Activated CD8-positive, alpha-beta memory T cell treated with anti-CD3 and anti-CD28 coated beads, Interleukin-2, amount 10 ng/mL, durations not matched to agents 7 days and 5 days (primary cell): ENCODE results near the gene GCAT. TPM values are rescaled to one million over a fixed set of nuclear protein-coding genes. Genes with fewer than 3 reads are reported as not detected.

Source experiments
- ATAC-seq: fragments of 150-1000 bp; cut with Tn5 transposase; one replicate; pipeline ENCODE4 v1.10.0; 2021; ENCODE audit warnings: moderate library complexity
- CTCF ChIA-PET: fragments of 350-600 bp; sonication (Branson Sonifier 250); formaldehyde crosslinking; loops from one replicate; lab custom pipeline; 2021; ENCODE audit warnings: antibody characterized with exemption; lab: Charles Lee
- DNase-seq: peaks from one replicate; pipeline ENCODE4 v3.0.0-alpha.2; 2020
- H3K27ac Mint-ChIP-seq: one replicate; pipeline ENCODE4 v1.8.0; 2021; ENCODE audit warnings: mild to moderate bottlenecking, mixed read lengths
- H3K27me3 Mint-ChIP-seq: one replicate; pipeline ENCODE4 v1.8.0; 2021; ENCODE audit warnings: mixed read lengths
- H3K36me3 Mint-ChIP-seq: one replicate; pipeline ENCODE4 v1.8.0; 2021; ENCODE audit warnings: mild to moderate bottlenecking, mixed read lengths
- H3K4me1 Mint-ChIP-seq: one replicate; pipeline ENCODE4 v1.8.0; 2021; ENCODE audit warnings: mixed read lengths
- H3K4me3 Mint-ChIP-seq: one replicate; pipeline ENCODE4 v1.8.0; 2021; ENCODE audit warnings: mild to moderate bottlenecking, moderate library complexity, mixed read lengths
- H3K9me3 Mint-ChIP-seq: one replicate; pipeline ENCODE4 v1.8.0; 2022; ENCODE audit warnings: low read depth, mixed read lengths
- total RNA-seq, 2 experiments: library from RNA; stranded (reverse); gene quantifications; one replicate each; pipeline ENCODE4 v1.2.3, GENCODE V29; 2021

The GCAT gene
- total RNA-seq, 2 experiments from 2014 or later = 14.9 to 18.3 TPM

- ATAC-seq (no peak), DNase-seq (no peak)
- CTCF ChIA-PET = interaction anchor here (1.4 to 3.5 kb wide), 2 partner anchors 11 to 28 kb away, joined by 3 to 16 read pairs; no protein-coding TSS in a partner anchor
- Mint-ChIP-seq H3K27me3 (no peaks in the 10 kb centered on the region), H3K27ac (no peak overlapping the region), H3K9me3 (no peaks in the 10 kb centered on the region), H3K4me3 (no peak overlapping the region), H3K36me3 (peaks cover 16% of the 10 kb centered on the region), H3K4me1 (peaks cover 48% of the 10 kb centered on the region)
Observed at GRCh38 chr22:37846433-37846832, 38.7 kb downstream of the GCAT start.

DNA sequence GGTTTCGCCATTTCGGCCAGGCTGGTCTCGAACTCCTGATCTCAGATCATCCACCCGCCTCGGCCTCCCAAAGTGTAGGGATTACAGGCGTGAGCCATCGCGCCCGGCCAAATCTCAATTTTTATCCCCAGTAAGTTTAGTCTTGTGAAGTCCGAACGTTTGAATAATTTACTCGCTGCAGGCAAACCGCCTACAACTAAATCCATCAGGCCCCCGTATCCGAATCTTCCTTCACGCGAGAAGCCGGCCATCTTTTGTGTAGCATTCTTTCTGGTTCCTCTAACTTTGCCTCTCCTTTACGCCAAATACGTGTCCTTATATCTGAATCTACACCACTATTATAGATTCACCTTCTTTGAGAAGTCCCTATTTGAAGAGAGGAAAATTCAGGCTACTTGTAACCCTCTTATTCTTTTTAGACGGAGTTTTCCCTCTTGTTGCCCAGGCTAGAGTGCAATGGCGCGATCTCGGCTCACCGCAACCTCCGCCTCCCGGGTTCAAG lies 40.9 kb downstream of the GCAT start:
- DNase-seq = peak; percentile 57
- CTCF ChIA-PET = interaction anchor here (0.7 to 4.6 kb wide), 6 partner anchors 10 to 85 kb away, joined by 3 to 28 read pairs (median 4); no protein-coding TSS in a partner anchor
- peak overlapping the region; percentile 93 for H3K4me3 Mint-ChIP-seq
- ATAC-seq = no peak
- peaks cover 46% of the 10 kb centered on the region for H3K4me1 Mint-ChIP-seq
- peaks cover 24% of the 10 kb centered on the region for H3K36me3 Mint-ChIP-seq
- no peaks in the 10 kb centered on the region for H3K27me3 Mint-ChIP-seq
- no peaks in the 10 kb centered on the region for H3K9me3 Mint-ChIP-seq
- H3K27ac Mint-ChIP-seq = peak overlapping the region; percentile 96

DNA sequence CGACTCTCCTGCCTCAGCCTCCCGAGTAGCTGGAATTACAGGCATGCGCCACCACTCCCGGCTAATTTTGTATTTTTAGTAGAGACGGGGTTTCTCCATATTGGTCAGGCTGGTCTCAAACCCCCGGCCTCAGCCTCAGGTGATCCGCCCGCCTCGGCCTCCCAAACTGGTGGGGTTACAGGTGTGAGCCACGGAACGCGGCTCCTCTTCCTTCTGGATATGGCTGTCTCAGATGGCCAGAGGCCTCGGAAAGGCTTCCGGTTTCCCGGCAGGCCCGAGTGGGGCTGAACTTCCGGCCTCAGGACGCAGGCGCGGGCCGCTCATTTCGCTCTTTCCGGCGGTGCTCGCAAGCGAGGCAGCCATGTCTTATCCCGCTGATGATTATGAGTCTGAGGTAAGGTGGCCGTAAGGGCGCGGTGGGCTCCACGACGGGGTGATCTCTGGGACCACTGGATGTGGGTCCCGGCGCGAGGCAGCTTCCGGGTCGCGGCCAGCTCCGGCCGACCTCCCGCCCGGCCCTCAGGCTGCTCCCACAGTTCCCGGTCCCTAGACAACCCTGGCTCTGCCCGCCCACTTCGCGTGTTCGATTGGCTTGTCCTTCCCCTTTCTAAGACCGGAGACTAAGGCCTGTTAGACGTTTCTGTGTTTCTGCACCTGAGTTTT lies 41.5 kb downstream of the GCAT start, which contains the start of gene EIF3L:
EIF3L (plus strand) TSS at position 331 of the 663 bp plus-strand sequence; CDS start at position 362, 31 bp downstream.
- H3K9me3 Mint-ChIP-seq = no peaks in the 10 kb centered on the region
- no peaks in the 10 kb centered on the region for H3K27me3 Mint-ChIP-seq
- DNase-seq = peak; percentile 94
- peak; percentile 80 for ATAC-seq
- H3K36me3 Mint-ChIP-seq = peaks cover 29% of the 10 kb centered on the region
- peak within 1 kb of the TSS; percentile 96 for H3K27ac Mint-ChIP-seq
- peak within 1 kb of the TSS; percentile 93 for H3K4me3 Mint-ChIP-seq
- CTCF ChIA-PET = interaction anchor here (0.7 to 4.6 kb wide), 5 partner anchors 9 to 82 kb away, joined by 3 to 28 read pairs (median 4); no protein-coding TSS in a partner anchor
- peaks cover 50% of the 10 kb centered on the region for H3K4me1 Mint-ChIP-seq

DNA sequence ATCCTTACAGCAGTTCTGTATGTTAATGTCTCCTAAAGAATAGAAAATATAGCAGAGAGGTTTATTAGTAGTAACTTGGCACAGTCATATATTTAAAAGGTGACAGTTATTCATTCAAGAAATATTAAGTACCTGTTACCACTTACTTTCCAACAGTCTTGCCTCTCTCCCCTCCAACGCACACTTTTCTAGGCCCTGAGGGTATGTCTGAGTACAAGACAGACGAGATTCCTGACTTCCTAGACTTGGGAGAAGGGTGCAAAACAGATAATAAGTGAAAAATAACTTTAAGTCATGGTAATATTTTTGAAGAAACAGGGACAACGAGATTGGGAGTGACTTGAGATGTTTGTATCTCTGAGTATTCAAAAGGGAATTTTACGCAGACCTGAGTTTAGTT lies 43.1 kb downstream of the GCAT start:
- DNase-seq (no peak), ATAC-seq (no peak)
- Mint-ChIP-seq H3K4me1 (peaks cover 48% of the 10 kb centered on the region), H3K4me3 (peak overlapping the region; percentile 93), H3K36me3 (peaks cover 43% of the 10 kb centered on the region), H3K27me3 (no peaks in the 10 kb centered on the region), H3K27ac (no peak overlapping the region), H3K9me3 (no peaks in the 10 kb centered on the region)
- CTCF ChIA-PET = interaction anchor here (1.2 to 4.6 kb wide), 3 partner anchors 9 to 80 kb away, joined by 4 to 28 read pairs (median 4); no protein-coding TSS in a partner anchor

- DNase-seq (no peak), ATAC-seq (no peak)
- H3K4me1 Mint-ChIP-seq = peaks cover 46% of the 10 kb centered on the region
- CTCF ChIA-PET = interaction anchor here (1.0 to 1.2 kb wide), 2 partner anchors 11 to 34 kb away, joined by 3 to 4 read pairs; no protein-coding TSS in a partner anchor
- no peak overlapping the region for H3K27ac Mint-ChIP-seq
- H3K9me3 Mint-ChIP-seq = no peaks in the 10 kb centered on the region
- H3K36me3 Mint-ChIP-seq = peaks cover 50% of the 10 kb centered on the region
- H3K4me3 Mint-ChIP-seq = no peak overlapping the region
- H3K27me3 Mint-ChIP-seq = no peaks in the 10 kb centered on the region
Observed at GRCh38 chr22:37852418-37852817, 44.7 kb downstream of the GCAT start.

DNA sequence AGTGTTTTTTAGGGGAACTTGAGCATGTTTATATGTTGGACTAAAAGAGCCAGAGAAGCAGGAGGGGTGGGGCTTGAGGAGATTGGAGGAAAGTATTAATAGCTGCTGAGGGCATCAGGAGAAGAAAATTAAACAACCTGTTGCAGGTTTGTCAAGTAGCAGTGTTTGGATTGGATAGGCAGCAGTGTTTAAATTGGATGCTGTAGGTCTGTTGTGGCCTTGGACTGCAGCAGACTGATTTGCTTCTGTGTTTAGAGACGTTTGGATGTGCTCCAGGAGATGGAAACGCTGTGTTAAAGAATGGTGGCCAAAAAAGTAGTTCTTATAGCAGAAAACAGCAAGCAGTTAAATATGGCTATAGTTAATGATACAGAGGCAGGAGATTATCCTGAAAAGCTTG lies 47.2 kb downstream of the GCAT start:
- Mint-ChIP-seq H3K9me3 (no peaks in the 10 kb centered on the region), H3K27me3 (no peaks in the 10 kb centered on the region), H3K4me1 (peaks cover 33% of the 10 kb centered on the region), H3K27ac (no peak overlapping the region), H3K4me3 (no peak overlapping the region), H3K36me3 (peaks cover 54% of the 10 kb centered on the region)
- no peak for DNase-seq
- ATAC-seq = no peak
- CTCF ChIA-PET = interaction anchor here (0.9 to 3.0 kb wide), 4 partner anchors 9 to 79 kb away, joined by 3 to 16 read pairs (median 7); no protein-coding TSS in a partner anchor

DNA sequence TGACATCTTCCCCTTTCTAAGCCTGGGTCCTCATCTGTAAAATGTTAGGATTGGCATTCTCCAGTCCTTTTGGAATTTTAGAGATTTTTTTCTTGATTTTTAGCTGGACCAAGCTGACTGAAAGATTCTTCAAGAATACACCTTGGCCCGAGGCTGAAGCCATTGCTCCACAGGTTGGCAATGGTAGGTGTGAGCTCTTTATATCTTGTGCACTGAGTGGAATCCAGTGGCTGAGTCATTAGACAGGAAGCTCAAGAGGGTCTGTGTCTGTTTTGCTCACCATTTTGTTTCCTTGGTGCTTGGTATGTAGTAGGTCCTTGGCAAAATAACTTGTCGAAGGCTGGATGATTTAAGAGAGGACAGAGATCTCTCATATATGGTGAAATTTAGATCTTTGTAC lies 47.7 kb downstream of the GCAT start:
- H3K4me3 Mint-ChIP-seq = no peak overlapping the region
- ATAC-seq = no peak
- H3K4me1 Mint-ChIP-seq = peaks cover 29% of the 10 kb centered on the region
- CTCF ChIA-PET = interaction anchor here (0.8 to 3.0 kb wide), 6 partner anchors 8 to 79 kb away, joined by 3 to 16 read pairs (median 4); no protein-coding TSS in a partner anchor
- no peaks in the 10 kb centered on the region for H3K9me3 Mint-ChIP-seq
- DNase-seq = no peak
- peaks cover 54% of the 10 kb centered on the region for H3K36me3 Mint-ChIP-seq
- H3K27ac Mint-ChIP-seq = no peak overlapping the region
- no peaks in the 10 kb centered on the region for H3K27me3 Mint-ChIP-seq

GRCh38 chr22:37860796-37861421 lies 53.2 kb downstream of the GCAT start:
- H3K27ac Mint-ChIP-seq = no peak overlapping the region
- no peaks in the 10 kb centered on the region for H3K9me3 Mint-ChIP-seq
- H3K4me1 Mint-ChIP-seq = peaks cover 3% of the 10 kb centered on the region
- H3K4me3 Mint-ChIP-seq = no peak overlapping the region
- CTCF ChIA-PET = interaction anchor here (1.4 to 6.5 kb wide), 6 partner anchors 17 to 105 kb away, joined by 3 to 138 read pairs (median 8); partner anchors contain the start of genes ANKRD54 and GCAT
- no peaks in the 10 kb centered on the region for H3K27me3 Mint-ChIP-seq
- H3K36me3 Mint-ChIP-seq = peaks cover 50% of the 10 kb centered on the region
- no peak for DNase-seq
- no peak for ATAC-seq

DNA sequence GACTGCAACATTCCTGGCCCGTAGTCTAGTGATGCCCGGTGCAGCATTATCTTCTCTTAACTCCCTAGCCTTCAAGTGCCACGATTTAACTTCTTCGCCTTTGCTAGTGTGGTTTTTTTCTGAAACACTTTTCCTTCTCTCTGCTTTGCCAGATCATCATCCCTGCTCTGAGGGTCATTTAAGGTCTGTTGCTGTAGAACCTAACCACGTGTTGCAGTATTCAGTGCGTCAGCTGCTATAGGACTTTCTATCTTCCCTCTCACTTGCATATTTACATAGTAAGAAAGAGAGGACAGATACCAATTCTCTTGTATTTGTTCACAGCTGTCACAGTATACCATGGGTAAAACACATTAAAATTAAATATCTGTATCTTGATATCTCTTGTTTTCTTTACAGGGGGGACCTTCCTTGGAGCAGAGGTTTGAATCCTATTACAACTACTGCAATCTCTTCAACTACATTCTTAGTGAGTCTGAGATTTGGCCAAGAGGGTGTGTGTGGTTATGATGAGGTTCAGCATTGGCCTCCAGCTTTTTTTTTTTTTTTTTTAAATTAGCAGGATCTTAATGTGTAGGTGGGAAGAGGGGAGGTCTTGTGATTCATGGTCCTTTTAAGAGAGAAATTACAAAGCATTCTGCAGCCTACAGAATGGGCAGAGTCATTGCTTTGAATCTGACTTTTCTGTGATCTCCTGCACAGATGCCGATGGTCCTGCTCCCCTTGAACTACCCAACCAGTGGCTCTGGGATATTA lies 55.0 kb downstream of the GCAT start:
- H3K36me3 Mint-ChIP-seq = peaks cover 54% of the 10 kb centered on the region

GRCh38 chr22:37865510-37865909 lies 57.8 kb downstream of the GCAT start:
- CTCF ChIA-PET = interaction anchor here (0.7 to 6.5 kb wide), 3 partner anchors 10 to 48 kb away, joined by 3 to 138 read pairs (median 3); partner anchors contain the start of gene ANKRD54
- H3K27ac Mint-ChIP-seq = no peak overlapping the region
- DNase-seq (no peak), ATAC-seq (no peak)
- H3K27me3 Mint-ChIP-seq = no peaks in the 10 kb centered on the region
- peaks cover 3% of the 10 kb centered on the region for H3K4me1 Mint-ChIP-seq
- no peak overlapping the region for H3K4me3 Mint-ChIP-seq
- H3K36me3 Mint-ChIP-seq = peaks cover 54% of the 10 kb centered on the region
- H3K9me3 Mint-ChIP-seq = no peaks in the 10 kb centered on the region

More for the DNA sequence above, 55.0 kb downstream of the GCAT start:
- H3K9me3 Mint-ChIP-seq = no peaks in the 10 kb centered on the region
- CTCF ChIA-PET = interaction anchor here (0.6 to 6.5 kb wide), 38 partner anchors 8 to 324 kb away, joined by 3 to 138 read pairs (median 6); partner anchors contain the start of genes ANKRD54, C22orf23, EIF3L and GALR3
- H3K4me3 Mint-ChIP-seq = no peak overlapping the region
- H3K4me1 Mint-ChIP-seq = peaks cover 3% of the 10 kb centered on the region
- DNase-seq (no peak), ATAC-seq (no peak)
- H3K27ac Mint-ChIP-seq = no peak overlapping the region
- H3K27me3 Mint-ChIP-seq = no peaks in the 10 kb centered on the region
